GM18868 (cell line): ENCODE measurements around the gene IL18BP.

Source experiments
- ATAC-seq: cut with Tn5 transposase; IDR thresholded peaks from one replicate; pipeline ENCODE4 v1.9.1; 2021; ENCODE audit warnings: mild to moderate bottlenecking, moderate library complexity; ENCODE audit not compliant: unreplicated experiment

Gene IL18BP

GRCh38 chr11:72010529-72011233 is 12.0 kb downstream of the IL18BP start:
- ATAC-seq: no peak

DNA sequence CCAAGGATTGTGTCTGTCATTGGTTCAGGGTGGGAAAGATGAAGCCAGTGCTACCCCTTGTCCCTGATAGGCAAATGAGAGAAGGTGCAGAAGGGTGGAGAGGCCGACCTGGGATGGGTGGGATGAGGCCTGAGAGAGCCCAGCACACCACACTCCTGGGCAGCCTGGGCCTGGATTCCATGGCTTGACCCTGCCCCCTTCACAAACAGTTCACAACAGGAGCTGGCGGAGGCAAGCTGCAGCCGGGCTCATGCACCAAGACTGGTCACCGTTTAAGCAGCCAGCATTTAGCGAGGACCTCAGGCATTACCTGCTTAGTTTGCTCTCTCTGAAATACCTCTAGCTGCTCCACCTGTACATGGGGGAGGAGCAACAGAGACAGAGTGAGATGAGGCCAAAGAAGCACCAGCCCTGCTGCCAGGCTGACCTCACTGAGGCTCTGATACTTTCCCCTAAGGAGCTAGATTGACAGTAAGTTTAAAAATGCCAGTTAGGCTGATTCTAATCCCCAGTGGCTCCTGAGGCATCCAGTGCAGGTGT is 13.5 kb downstream of the IL18BP start:
- ATAC-seq: no peak

GRCh38 chr11:72012897-72013721 is 14.4 kb downstream of the IL18BP start:
- no peak for ATAC-seq

DNA sequence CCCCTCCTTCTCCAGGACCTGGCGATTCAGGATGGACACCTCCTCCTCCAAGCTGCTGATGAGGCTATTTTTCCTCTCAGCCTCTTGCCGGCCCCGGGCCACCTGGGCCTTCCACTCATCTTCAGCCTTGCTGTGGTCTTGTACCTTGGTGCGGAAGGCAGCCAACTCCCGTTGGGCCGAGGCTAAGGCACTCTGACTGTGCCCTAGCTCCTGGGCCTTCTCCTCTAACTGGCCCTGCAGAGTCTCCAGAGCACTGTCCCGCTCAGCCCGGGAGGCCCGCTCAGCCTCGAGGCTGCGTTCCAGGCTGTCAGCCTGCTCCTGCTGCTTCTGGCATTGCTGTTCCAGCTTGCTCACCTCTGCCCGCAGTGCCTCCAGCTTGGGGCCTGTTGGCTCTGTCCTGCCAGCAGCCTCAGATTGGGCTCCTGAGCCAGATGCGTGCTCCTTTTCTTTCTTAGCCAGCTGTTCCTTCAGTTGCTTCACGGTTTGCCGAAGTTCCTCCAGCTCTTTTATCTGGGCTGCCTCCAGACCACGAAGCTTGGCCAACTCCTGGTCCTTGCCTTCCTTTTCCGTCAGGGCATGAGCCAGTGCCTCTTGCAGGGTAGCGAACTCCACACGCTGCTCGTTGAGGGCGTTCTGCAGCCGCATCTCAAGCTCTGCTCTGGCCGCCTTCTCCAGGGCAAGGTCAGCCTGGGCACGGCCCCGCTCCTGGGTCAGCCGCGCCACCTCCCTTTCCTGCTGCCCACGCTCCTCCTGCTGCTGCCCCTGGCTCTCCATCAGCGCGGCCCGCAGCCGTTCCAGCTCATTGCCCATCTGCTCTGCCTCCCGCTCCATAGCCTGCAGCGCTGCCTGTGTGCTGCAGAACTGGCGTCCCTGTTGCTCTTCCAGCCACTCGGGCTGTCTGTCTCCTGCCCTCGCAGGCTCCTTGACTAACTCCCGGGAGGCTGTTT is 15.3 kb downstream of the IL18BP start:
- no peak for ATAC-seq

- no peak for ATAC-seq
Measured at GRCh38 chr11:72014761-72015320, 16.1 kb downstream of the IL18BP start.

DNA sequence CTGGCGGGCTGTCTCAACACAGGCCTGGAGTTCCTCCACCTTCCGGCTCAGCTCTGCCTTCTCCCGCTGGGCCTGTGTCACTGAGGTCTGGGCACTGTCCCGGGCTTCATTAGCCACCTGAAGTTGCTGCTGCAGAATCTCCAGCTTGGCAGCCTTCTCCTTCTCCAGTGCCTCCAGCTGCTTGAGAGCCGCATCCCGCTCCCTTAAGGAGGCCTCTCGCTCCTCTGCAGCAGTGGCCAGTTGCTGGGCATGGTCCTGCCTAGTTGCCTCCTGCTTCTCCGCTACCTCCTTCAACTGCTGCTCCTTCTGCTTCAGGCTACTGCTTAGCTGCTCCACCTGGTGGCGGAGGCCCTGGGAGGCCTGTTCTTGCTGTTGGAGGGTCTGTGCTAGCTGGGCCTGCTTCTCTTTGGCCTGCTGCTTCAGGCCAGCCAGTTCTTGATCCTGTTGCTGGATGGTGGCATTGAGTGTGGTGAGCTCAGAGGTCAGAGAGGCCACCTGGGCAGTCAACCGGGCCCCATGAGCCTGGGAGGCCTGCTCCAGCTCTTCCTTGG is 16.9 kb downstream of the IL18BP start:
- ATAC-seq: no peak

GRCh38 chr11:72018171-72018570 is 19.5 kb downstream of the IL18BP start:
- ATAC-seq: no peak

DNA sequence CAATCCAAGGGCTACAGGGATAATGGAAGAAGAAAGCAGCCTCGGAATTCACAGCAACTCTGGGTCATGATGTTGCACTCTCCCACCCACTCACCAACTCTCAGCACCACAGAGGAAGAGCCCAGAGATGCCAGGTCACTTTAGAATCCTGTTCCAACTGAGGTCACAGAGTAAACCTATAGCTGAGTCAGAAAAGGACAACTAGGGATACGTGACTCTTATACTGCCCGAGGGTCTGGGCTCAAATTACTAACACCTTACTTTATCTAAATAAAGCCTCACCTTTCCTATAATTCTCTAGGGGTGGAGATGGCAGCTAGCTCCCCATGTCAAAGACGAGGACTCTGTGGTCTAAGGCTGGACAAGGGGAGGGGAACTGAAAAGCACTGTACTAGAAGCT is 24.6 kb downstream of the IL18BP start:
- no peak for ATAC-seq

- ATAC-seq: no peak
Measured at GRCh38 chr11:72024069-72024754, 25.5 kb downstream of the IL18BP start.

- no peak for ATAC-seq
Measured at GRCh38 chr11:72026090-72026489, 27.4 kb downstream of the IL18BP start.

- no peak for ATAC-seq
Measured at GRCh38 chr11:72030472-72031045, 31.9 kb downstream of the IL18BP start.

- ATAC-seq: no peak
Measured at GRCh38 chr11:72036687-72037086, 38.0 kb downstream of the IL18BP start.

DNA sequence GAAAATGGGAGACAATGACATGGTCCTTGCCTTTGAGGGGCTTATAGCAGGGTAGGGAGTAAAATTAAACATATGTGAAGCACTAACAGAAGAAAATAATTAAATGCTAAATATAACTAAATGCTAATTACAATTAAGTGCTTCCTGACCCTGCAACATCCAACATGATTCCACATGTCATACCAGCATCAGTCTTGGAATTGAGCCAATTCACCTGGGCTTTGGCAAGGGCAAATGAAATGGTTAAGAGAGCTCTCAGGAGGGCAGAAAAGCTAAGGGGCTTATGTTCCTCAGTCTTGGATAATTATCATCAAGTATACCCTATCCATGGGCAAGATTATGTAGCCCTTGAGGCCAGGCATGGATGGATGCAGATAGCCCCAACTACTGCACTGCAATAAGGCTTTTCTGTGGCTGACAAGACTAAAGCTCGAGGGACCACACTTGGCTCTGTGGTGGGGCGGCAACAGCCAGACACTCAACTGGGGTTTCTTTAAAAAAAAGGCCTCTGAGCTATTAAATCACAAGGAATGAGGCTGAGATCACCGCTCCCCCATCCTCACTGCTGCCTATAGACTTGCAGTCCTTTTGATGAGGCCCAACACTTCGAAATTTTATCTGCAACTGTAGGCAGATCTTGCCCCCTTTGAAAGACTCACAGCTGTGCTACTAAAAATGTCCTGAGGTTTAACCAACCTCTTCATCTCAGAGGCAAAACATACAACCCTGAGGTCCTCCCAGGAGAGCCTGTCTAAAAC is 39.0 kb downstream of the IL18BP start:
- ATAC-seq: no peak

DNA sequence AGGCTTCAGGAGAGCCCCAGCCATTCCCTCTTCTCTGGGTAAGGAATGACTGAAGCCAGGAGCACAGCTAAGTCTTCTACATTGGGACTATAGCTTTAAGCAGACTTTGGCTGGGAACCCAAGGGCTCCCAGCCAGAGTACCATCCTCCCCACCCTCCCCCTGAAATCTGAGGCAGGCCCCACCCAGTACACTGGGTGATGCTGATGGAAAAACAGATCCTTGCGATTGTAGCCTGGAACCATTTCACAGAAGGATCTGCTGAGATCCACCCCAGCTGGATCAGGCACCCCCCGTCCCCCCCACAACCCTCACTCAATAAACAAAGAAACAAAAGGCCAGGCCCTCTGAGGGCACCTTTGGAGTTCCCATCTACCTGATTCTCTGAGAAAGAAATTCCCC is 39.8 kb downstream of the IL18BP start:
- ATAC-seq: no peak

DNA sequence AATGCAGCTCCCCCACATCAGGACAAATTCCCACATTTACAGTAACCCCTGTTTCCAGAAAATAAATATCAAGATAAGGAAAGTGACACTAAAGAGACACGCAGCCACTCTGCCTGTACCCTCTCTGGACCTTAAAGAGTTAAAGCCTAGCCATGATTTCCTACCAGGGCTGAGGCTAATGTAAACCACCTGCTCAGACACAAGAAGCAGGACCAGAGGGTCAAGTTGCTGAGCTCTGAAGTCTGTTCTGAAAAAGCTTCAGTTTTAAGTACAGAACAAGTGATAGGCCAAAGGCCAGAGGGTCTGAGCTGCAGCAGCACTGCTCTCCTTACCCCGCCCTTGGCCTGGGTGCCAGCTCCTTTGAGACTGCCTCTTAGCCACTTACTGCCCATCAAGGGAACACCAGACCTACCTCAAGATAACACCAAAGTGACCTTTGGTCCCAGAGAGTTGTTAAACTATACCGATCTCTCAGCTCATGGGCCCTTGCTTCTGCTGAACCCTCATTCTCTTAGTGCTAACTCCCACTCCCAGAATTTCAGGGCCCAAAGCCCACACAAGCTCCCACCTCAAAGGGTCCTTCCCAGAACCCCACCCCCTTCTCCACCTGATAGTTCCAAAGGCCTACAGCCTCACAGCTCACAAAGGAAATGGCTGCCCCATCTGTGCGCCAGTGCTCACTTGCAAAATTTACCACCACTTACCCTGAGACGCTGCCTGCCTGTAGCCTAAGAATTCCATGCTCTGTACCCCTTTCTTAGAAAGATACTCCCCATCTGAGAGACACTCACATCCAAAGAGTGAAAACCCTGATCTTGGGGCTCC is 40.5 kb downstream of the IL18BP start:
- ATAC-seq: no peak

DNA sequence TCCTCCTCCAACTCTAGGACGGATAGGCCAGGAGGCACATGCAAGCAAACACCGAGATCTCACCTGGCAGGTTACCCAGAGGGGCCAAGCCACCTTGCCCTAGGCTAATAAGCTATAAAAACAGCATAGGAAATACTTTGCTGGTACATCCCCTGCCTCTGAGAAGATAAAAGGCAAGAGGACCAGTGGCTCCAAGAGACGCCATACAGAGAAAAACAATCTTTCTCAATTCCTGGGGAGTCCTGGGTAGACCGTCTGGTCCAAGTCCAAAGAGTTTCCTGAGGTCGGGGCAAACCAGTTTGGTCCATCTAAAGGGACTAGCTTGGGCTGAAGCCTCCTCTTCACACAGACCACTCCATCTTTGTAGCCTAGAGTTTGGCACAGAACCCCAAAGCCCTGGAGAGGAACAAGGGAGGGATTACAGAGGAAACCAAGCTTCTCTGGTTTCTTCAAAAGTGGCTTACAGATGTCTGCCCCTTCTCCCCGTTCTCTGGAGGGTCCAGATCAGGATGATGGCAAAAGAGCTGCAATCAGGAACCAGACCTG is 41.2 kb downstream of the IL18BP start:
- no peak for ATAC-seq

- ATAC-seq: no peak
Measured at GRCh38 chr11:72040491-72041363, 42.0 kb downstream of the IL18BP start.
